ENCODE results near the gene PDE7B.

GRCh38 chr6:136088693-136089092 lies 237.2 kb downstream of the PDE7B start:
- TF ChIP-seq CTCF (IDR thresholded peaks at IDR 0.05; ENCODE audit: low read length) (no peak), EZH2 (optimal IDR thresholded peaks at IDR 0.05; ENCODE audit: low read depth, low read length) (no peak)

Measured in MM.1S (cell line).